HL-60 (cell line): ENCODE data around the gene LRRC8C.

Experiments
- DNase-seq, 2 experiments: peaks; one replicate each; pipeline ENCODE4 v3.0.0-alpha.2; 2010 to 2020; ENCODE audit warnings: low read depth in 1 of 2, low spot score in 1 of 2
- H3K27ac ChIP-seq: fragments of 250-450 bp; sonication (Bioruptor Pico); replicated peaks from 2 replicates; pipeline ENCODE4 v1.5.1; 2020; ENCODE audit warnings: mild to moderate bottlenecking, moderate library complexity
- H3K27me3 ChIP-seq: fragments of 250-450 bp; sonication (Bioruptor Pico); 2 replicates; pipeline ENCODE4 v1.5.1; 2021; ENCODE audit warnings: mild to moderate bottlenecking, moderate library complexity; ENCODE audit not compliant: insufficient read depth, poor library complexity, severe bottlenecking
- H3K4me3 ChIP-seq: replicated peaks from 2 replicates; pipeline ENCODE4 v1.5.1; 2011; ENCODE audit warnings: mild to moderate bottlenecking, control low read depth, low read length; ENCODE audit not compliant: insufficient read depth
- GABPA ChIP-seq: IDR thresholded peaks from 2 replicates; pipeline ENCODE4 v1.6.1; 2012; ENCODE audit warnings: low read depth
- POLR2AphosphoS5 ChIP-seq: IDR thresholded peaks from 2 replicates; pipeline ENCODE4 v1.6.1; 2012; ENCODE audit warnings: low read depth
- SPI1 ChIP-seq: IDR thresholded peaks from 2 replicates; pipeline ENCODE4 v1.6.1; 2012; ENCODE audit warnings: low read depth, mild to moderate bottlenecking, borderline replicate concordance
- TF ChIP-seq, protein P1 (sequence below): IDR thresholded peaks from one replicate; pipeline ENCODE4 v1.5.1; 2011; ENCODE audit warnings: low read length, control low read depth, inconsistent platforms; ENCODE audit not compliant: insufficient read depth
- TF ChIP-seq, protein P2 (sequence below): IDR thresholded peaks from 2 replicates; pipeline ENCODE4 v1.6.1; 2012; ENCODE audit warnings: low read depth; ENCODE audit not compliant: insufficient replicate concordance

LRRC8C gene

DNA sequence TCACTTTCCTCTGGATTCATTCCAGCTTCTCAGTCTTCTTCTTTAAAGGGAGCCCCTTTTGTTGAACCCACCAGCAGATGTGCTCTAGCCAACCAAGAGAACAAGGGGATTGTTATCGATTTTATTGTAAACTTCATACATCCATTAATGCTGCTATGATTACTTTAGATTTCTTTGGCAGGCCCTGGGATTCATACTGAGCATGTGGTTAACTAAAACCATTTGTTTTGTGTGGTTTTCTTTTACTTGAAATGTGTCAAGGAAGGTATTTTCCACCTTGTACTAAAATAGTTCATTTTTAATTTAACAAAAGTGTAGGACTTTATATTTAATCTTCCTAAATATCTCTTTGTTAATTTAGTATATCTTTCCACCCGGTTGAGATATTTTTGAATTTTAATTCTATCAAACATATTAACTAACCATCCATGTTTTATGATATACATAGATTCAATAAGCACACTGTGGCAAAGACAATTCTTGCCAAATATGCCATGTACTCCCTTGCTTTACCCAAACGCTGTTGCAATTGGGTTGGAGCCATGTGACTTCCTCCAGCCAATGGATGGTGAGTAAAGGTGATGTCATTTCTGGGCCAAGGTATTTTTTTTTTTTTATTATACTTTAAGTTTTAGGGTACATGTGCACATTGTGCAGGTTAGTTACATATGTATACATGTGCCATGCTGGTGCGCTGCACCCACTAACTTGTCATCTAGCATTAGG lies 113.7 kb downstream of the LRRC8C start:
- H3K27me3 ChIP-seq: no peaks in the 10 kb centered on the region
- no peak for TF ChIP-seq POLR2AphosphoS5
- TF ChIP-seq, protein P1, sequence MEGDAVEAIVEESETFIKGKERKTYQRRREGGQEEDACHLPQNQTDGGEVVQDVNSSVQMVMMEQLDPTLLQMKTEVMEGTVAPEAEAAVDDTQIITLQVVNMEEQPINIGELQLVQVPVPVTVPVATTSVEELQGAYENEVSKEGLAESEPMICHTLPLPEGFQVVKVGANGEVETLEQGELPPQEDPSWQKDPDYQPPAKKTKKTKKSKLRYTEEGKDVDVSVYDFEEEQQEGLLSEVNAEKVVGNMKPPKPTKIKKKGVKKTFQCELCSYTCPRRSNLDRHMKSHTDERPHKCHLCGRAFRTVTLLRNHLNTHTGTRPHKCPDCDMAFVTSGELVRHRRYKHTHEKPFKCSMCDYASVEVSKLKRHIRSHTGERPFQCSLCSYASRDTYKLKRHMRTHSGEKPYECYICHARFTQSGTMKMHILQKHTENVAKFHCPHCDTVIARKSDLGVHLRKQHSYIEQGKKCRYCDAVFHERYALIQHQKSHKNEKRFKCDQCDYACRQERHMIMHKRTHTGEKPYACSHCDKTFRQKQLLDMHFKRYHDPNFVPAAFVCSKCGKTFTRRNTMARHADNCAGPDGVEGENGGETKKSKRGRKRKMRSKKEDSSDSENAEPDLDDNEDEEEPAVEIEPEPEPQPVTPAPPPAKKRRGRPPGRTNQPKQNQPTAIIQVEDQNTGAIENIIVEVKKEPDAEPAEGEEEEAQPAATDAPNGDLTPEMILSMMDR: no peak
- TF ChIP-seq, protein P2, sequence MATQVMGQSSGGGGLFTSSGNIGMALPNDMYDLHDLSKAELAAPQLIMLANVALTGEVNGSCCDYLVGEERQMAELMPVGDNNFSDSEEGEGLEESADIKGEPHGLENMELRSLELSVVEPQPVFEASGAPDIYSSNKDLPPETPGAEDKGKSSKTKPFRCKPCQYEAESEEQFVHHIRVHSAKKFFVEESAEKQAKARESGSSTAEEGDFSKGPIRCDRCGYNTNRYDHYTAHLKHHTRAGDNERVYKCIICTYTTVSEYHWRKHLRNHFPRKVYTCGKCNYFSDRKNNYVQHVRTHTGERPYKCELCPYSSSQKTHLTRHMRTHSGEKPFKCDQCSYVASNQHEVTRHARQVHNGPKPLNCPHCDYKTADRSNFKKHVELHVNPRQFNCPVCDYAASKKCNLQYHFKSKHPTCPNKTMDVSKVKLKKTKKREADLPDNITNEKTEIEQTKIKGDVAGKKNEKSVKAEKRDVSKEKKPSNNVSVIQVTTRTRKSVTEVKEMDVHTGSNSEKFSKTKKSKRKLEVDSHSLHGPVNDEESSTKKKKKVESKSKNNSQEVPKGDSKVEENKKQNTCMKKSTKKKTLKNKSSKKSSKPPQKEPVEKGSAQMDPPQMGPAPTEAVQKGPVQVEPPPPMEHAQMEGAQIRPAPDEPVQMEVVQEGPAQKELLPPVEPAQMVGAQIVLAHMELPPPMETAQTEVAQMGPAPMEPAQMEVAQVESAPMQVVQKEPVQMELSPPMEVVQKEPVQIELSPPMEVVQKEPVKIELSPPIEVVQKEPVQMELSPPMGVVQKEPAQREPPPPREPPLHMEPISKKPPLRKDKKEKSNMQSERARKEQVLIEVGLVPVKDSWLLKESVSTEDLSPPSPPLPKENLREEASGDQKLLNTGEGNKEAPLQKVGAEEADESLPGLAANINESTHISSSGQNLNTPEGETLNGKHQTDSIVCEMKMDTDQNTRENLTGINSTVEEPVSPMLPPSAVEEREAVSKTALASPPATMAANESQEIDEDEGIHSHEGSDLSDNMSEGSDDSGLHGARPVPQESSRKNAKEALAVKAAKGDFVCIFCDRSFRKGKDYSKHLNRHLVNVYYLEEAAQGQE: no peak
- TF ChIP-seq GABPA: no peak
- no peak for TF ChIP-seq SPI1

DNA sequence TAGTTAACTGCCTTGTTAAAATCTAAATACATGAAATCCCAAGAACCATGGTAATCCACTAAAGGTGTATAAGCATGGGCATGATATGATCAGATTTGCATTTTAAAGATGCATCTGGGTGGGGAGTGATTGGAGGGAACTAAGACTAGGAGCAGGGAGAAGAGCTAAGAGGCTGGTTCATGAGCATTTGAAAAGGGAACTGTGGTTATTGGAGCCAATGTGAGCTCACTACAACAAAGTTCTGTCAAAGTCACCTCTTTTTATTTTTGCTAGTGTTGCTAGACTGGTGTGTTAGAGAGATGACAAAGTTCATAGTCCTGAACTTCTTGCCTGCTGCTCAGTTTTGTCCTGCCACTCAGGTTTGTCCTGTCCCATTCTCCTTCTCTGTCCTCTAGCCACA lies 120.8 kb downstream of the LRRC8C start:
- no peaks in the 10 kb centered on the region for H3K27me3 ChIP-seq
- TF ChIP-seq SPI1: no peak
- no peak for TF ChIP-seq GABPA
- no peak for TF ChIP-seq POLR2AphosphoS5
- TF ChIP-seq, protein P1: no peak
- TF ChIP-seq, protein P2: no peak
- no peak overlapping the region; the same call in 1 of the 2 replicates for H3K27ac ChIP-seq
- DNase-seq: no peak
- H3K4me3 ChIP-seq: no peak overlapping the region

More for the DNA sequence above, 113.7 kb downstream of the LRRC8C start:
- Histone ChIP-seq H3K27ac (no peak overlapping the region), H3K4me3 (no peak overlapping the region)
- no peak for DNase-seq

DNA sequence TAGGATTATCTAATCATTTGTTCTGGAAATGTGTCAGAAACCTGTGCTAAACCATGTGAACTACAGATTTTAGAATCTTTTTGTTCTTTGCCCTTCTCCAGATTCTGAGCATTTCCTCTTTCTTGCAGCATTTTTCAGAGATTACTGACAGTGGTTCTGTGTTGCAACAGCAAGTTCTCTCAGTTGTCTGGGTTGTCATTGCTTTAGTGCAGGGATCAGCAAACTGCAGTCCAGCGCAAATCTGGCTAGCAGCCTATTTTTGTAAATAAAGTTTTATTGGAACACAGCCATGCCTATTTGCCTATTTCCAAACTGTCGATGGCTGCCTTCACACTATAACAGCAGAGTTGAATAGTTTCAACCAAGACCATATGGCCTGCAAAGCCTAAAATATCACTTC lies 121.6 kb downstream of the LRRC8C start:
- Histone ChIP-seq H3K27me3 (no peaks in the 10 kb centered on the region), H3K27ac (peak overlapping the region; percentile 24; the same call in 1 of the 2 replicates), H3K4me3 (no peak overlapping the region)
- peak; percentile 24 to 79 for DNase-seq
- TF ChIP-seq SPI1 (peak; percentile 97), POLR2AphosphoS5 (0 out of 2 replicates have a peak, but pooled peaks have one; percentile 36), GABPA (no peak; the same call in 1 of the 2 replicates)
- TF ChIP-seq, protein P1: no peak
- TF ChIP-seq, protein P2: no peak
